Measurements from ENCODE around the gene DIP2C.

The DIP2C gene

DNA sequence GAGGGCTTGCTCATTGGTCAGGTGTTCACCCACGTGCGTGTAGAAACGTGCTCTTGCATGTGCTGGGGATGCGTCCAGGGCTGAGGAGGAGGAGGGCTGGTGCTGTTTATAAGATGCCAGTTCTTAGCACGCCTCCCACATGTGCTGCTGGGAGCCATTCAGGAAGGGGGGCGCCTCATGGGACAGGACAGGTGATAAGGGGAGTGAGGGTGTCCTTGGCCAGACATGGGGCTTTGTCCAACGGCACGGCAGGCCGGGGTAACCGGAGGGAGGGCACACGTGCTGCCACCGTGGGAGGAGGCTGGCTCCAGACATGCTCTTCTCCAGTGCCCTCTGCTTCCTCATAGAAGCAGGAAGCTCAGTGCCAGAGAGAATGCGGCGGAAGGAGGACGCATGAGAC is 404.3 kb downstream of the DIP2C start:
- H3F3A ChIP-seq (ENCODE audit: low read depth) = no peaks in the 10 kb centered on the region
- H3K27me3 ChIP-seq (ENCODE audit: insufficient read depth, low read length, poor library complexity, severe bottlenecking) = no peaks in the 10 kb centered on the region
- no peaks in the 10 kb centered on the region for H4K20me1 ChIP-seq (ENCODE audit: insufficient read depth, low read length, poor library complexity, severe bottlenecking)
- no peak overlapping the region for H2AFZ ChIP-seq (ENCODE audit: low read length)
- H3K4me1 ChIP-seq (ENCODE audit: insufficient read depth, low read length, poor library complexity, severe bottlenecking) = peaks cover 17% of the 10 kb centered on the region
- H3K4me3 ChIP-seq (ENCODE audit: low read length, poor library complexity, severe bottlenecking) = no peak overlapping the region
- no peaks in the 10 kb centered on the region for H3K36me3 ChIP-seq (ENCODE audit: insufficient read depth, low read length)
- no peak overlapping the region for H3K4me2 ChIP-seq (ENCODE audit: low read depth, low read length, poor library complexity, severe bottlenecking)
- no peaks in the 10 kb centered on the region for H3K9me3 ChIP-seq (ENCODE audit: insufficient read depth, low read depth, low read length)
- H3K79me2 ChIP-seq (ENCODE audit: insufficient read depth, low read length) = no peaks in the 10 kb centered on the region
- H3K9me2 ChIP-seq (replicated peaks; ENCODE audit: low read depth, low read length) = no peaks in the 10 kb centered on the region
- TF ChIP-seq CTCF (conservative IDR thresholded peaks at IDR 0.05; ENCODE audit: low read length) = no peak
- no peak for TF ChIP-seq EZH2phosphoT487 (IDR thresholded peaks at IDR 0.05; ENCODE audit: borderline replicate concordance)
- no peak overlapping the region for H3K9ac ChIP-seq (ENCODE audit: low read depth, low read length, poor library complexity, severe bottlenecking)

DNA sequence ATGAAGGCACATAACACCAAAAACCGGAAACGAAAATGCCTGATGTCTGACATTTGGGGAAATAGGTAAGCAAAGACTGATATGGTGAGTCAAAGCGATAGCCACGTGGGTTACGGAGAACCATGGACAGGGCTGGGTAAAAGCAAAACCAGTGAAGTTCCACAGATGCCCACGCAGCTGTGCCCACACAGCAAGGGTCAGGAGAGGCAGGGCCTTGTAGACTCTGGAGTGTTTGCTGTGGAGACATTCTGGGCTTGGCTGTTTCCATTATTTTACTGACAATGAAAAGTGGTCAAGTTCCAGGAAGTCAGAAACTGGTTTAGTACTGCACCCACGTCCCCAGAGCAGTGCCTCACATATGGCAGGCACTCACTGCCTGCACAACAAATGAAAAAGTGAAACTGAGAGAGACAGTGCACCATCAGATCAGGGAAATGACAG is 405.5 kb downstream of the DIP2C start:
- TF ChIP-seq CTCF (conservative IDR thresholded peaks at IDR 0.05; ENCODE audit: low read length) (no peak), EZH2phosphoT487 (IDR thresholded peaks at IDR 0.05; ENCODE audit: borderline replicate concordance) (no peak)
- Histone ChIP-seq H3K4me3 (ENCODE audit: low read length, poor library complexity, severe bottlenecking) (no peak overlapping the region), H3K9ac (ENCODE audit: low read depth, low read length, poor library complexity, severe bottlenecking) (peak overlapping the region; percentile 8), H3K4me1 (ENCODE audit: insufficient read depth, low read length, poor library complexity, severe bottlenecking) (peaks cover 17% of the 10 kb centered on the region), H3K4me2 (ENCODE audit: low read depth, low read length, poor library complexity, severe bottlenecking) (no peak overlapping the region), H3K79me2 (ENCODE audit: insufficient read depth, low read length) (no peaks in the 10 kb centered on the region), H3K9me3 (ENCODE audit: insufficient read depth, low read depth, low read length) (no peaks in the 10 kb centered on the region), H2AFZ (ENCODE audit: low read length) (no peak overlapping the region), H4K20me1 (ENCODE audit: insufficient read depth, low read length, poor library complexity, severe bottlenecking) (no peaks in the 10 kb centered on the region), H3K9me2 (replicated peaks; ENCODE audit: low read depth, low read length) (no peaks in the 10 kb centered on the region), H3F3A (ENCODE audit: low read depth) (no peaks in the 10 kb centered on the region), H3K27me3 (ENCODE audit: insufficient read depth, low read length, poor library complexity, severe bottlenecking) (no peaks in the 10 kb centered on the region), H3K36me3 (ENCODE audit: insufficient read depth, low read length) (no peaks in the 10 kb centered on the region)

DNA sequence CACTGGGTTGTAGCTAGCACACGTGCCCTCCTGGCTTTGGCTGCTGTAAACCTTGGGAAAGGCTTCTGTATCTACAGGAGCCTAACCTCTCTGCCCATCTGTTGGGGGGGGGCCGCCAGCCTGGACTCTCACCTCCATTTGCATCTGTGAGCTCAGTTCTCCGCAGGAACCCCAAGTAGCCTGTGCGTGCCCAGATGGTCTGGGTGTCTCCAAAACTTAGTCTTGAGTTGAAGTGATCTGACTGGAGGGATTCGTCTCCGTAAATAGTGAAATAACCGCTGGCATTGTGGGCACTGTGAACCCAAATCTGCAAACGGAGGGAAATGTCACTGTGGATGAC is 406.4 kb downstream of the DIP2C start:
- TF ChIP-seq EZH2phosphoT487 (IDR thresholded peaks at IDR 0.05; ENCODE audit: borderline replicate concordance) (no peak), CTCF (conservative IDR thresholded peaks at IDR 0.05; ENCODE audit: low read length) (no peak)
- Histone ChIP-seq H4K20me1 (ENCODE audit: insufficient read depth, low read length, poor library complexity, severe bottlenecking) (no peaks in the 10 kb centered on the region), H3K9me3 (ENCODE audit: insufficient read depth, low read depth, low read length) (no peaks in the 10 kb centered on the region), H3K36me3 (ENCODE audit: insufficient read depth, low read length) (no peaks in the 10 kb centered on the region), H2AFZ (ENCODE audit: low read length) (no peak overlapping the region), H3K9ac (ENCODE audit: low read depth, low read length, poor library complexity, severe bottlenecking) (no peak overlapping the region), H3F3A (ENCODE audit: low read depth) (no peaks in the 10 kb centered on the region), H3K4me2 (ENCODE audit: low read depth, low read length, poor library complexity, severe bottlenecking) (no peak overlapping the region), H3K4me1 (ENCODE audit: insufficient read depth, low read length, poor library complexity, severe bottlenecking) (peaks cover 17% of the 10 kb centered on the region), H3K4me3 (ENCODE audit: low read length, poor library complexity, severe bottlenecking) (no peak overlapping the region), H3K79me2 (ENCODE audit: insufficient read depth, low read length) (no peaks in the 10 kb centered on the region), H3K27me3 (ENCODE audit: insufficient read depth, low read length, poor library complexity, severe bottlenecking) (no peaks in the 10 kb centered on the region), H3K9me2 (replicated peaks; ENCODE audit: low read depth, low read length) (no peaks in the 10 kb centered on the region)

All from Loucy (cell line).